MG63 (cell line): ENCODE results near the gene KCNAB3. TPM values are rescaled to one million over a fixed set of nuclear protein-coding genes. Genes with fewer than 3 reads are reported as not detected.

Experiments
- DNase-seq: peaks from one replicate; pipeline ENCODE4 v3.0.0-alpha.2; 2020
- H3K27me3 ChIP-seq: fragments of 250-450 bp; sonication (Bioruptor Pico); 2 replicates; pipeline ENCODE4 v1.5.1; 2020; ENCODE audit warnings: mild to moderate bottlenecking, moderate library complexity
- H3K36me3 ChIP-seq: fragments of 250-450 bp; sonication (Bioruptor Pico); 2 replicates; pipeline ENCODE4 v1.5.1; 2020; ENCODE audit warnings: mild to moderate bottlenecking, moderate library complexity
- H3K4me3 ChIP-seq: fragments of 250-450 bp; sonication (Bioruptor Pico); 2 replicates; pipeline ENCODE4 v1.5.1; 2020; ENCODE audit warnings: mild to moderate bottlenecking, moderate library complexity
- H3K9me3 ChIP-seq: fragments of 250-450 bp; sonication (Bioruptor Pico); 2 replicates; pipeline ENCODE4 v1.5.1; 2020; ENCODE audit warnings: mild to moderate bottlenecking, moderate library complexity
- total RNA-seq: library from RNA; depleted of rRNA; stranded (reverse); fragments of >200 nt; shearing (Covaris generic); gene quantifications from 2 replicates; pipeline ENCODE4 v1.2.3, GENCODE V29; 2014; ENCODE audit warnings: low replicate concordance

KCNAB3 gene
- total RNA-seq, 1 experiment from 2014 or later: not detected

GRCh38 chr17:7947651-7948050, 18.0 kb upstream of the KCNAB3 start:
- Histone ChIP-seq H3K36me3 (peaks cover 57% of the 10 kb centered on the region), H3K4me3 (no peak overlapping the region), H3K27me3 (no peaks in the 10 kb centered on the region), H3K9me3 (no peaks in the 10 kb centered on the region)
- DNase-seq: no peak

- no peak for DNase-seq
- no peaks in the 10 kb centered on the region for H3K9me3 ChIP-seq
- peaks cover 60% of the 10 kb centered on the region for H3K36me3 ChIP-seq
- H3K27me3 ChIP-seq: no peaks in the 10 kb centered on the region
- H3K4me3 ChIP-seq: no peak overlapping the region
Observed at GRCh38 chr17:7946441-7946840, 16.8 kb upstream of the KCNAB3 start.

GRCh38 chr17:7945651-7946050, 16.0 kb upstream of the KCNAB3 start:
- no peak for DNase-seq
- Histone ChIP-seq H3K27me3 (no peaks in the 10 kb centered on the region), H3K9me3 (no peaks in the 10 kb centered on the region), H3K4me3 (no peak overlapping the region), H3K36me3 (peaks cover 66% of the 10 kb centered on the region)

GRCh38 chr17:7944326-7944725, 14.7 kb upstream of the KCNAB3 start:
- Histone ChIP-seq H3K27me3 (no peaks in the 10 kb centered on the region), H3K36me3 (peaks cover 76% of the 10 kb centered on the region), H3K9me3 (no peaks in the 10 kb centered on the region), H3K4me3 (no peak overlapping the region)
- DNase-seq: no peak

GRCh38 chr17:7943291-7943690, 13.6 kb upstream of the KCNAB3 start:
- no peaks in the 10 kb centered on the region for H3K27me3 ChIP-seq

GRCh38 chr17:7940743-7941142, 11.1 kb upstream of the KCNAB3 start:
- DNase-seq: no peak
- peaks cover 70% of the 10 kb centered on the region for H3K36me3 ChIP-seq
- H3K4me3 ChIP-seq: no peak overlapping the region
- H3K27me3 ChIP-seq: no peaks in the 10 kb centered on the region
- H3K9me3 ChIP-seq: no peaks in the 10 kb centered on the region

More at GRCh38 chr17:7943291-7943690, 13.6 kb upstream of the KCNAB3 start:
- Histone ChIP-seq H3K9me3 (no peaks in the 10 kb centered on the region), H3K4me3 (no peak overlapping the region), H3K36me3 (peaks cover 78% of the 10 kb centered on the region)
- no peak for DNase-seq

GRCh38 chr17:7940034-7940433, 10.4 kb upstream of the KCNAB3 start:
- Histone ChIP-seq H3K36me3 (peaks cover 68% of the 10 kb centered on the region), H3K4me3 (no peak overlapping the region), H3K27me3 (no peaks in the 10 kb centered on the region), H3K9me3 (no peaks in the 10 kb centered on the region)
- DNase-seq: no peak

GRCh38 chr17:7935859-7936258, 6.2 kb upstream of the KCNAB3 start:
- Histone ChIP-seq H3K27me3 (no peaks in the 10 kb centered on the region), H3K4me3 (no peak overlapping the region), H3K36me3 (peaks cover 59% of the 10 kb centered on the region), H3K9me3 (no peaks in the 10 kb centered on the region)
- no peak for DNase-seq

- DNase-seq: peak; percentile 57
- Histone ChIP-seq H3K27me3 (no peaks in the 10 kb centered on the region), H3K9me3 (no peaks in the 10 kb centered on the region), H3K36me3 (peaks cover 38% of the 10 kb centered on the region), H3K4me3 (peak overlapping the region; percentile 88)
Observed at GRCh38 chr17:7932949-7933348, 3.3 kb upstream of the KCNAB3 start.

GRCh38 chr17:7932483-7932891, 2.8 kb upstream of the KCNAB3 start:
- Histone ChIP-seq H3K27me3 (no peaks in the 10 kb centered on the region), H3K36me3 (peaks cover 38% of the 10 kb centered on the region), H3K9me3 (no peaks in the 10 kb centered on the region), H3K4me3 (peak overlapping the region; percentile 88)
- DNase-seq: peak; percentile 49

- no peaks in the 10 kb centered on the region for H3K9me3 ChIP-seq
- no peaks in the 10 kb centered on the region for H3K27me3 ChIP-seq
- DNase-seq: peak; percentile 100
- peak within 1 kb of the TSS; percentile 88 for H3K4me3 ChIP-seq
- peaks cover 35% of the 10 kb centered on the region for H3K36me3 ChIP-seq
Observed at GRCh38 chr17:7931709-7932482, 2.2 kb upstream of the KCNAB3 start, which contains the start of the genes CNTROB and TRAPPC1. CNTROB (plus strand) TSS chr17:7932206; CDS start chr17:7933080, 874 bp downstream. TRAPPC1 (minus strand) TSS chr17:7931946; CDS start chr17:7931829, 117 bp downstream.

- DNase-seq: no peak
- H3K9me3 ChIP-seq: no peaks in the 10 kb centered on the region
- peak overlapping the region; percentile 88 for H3K4me3 ChIP-seq
- H3K36me3 ChIP-seq: peaks cover 27% of the 10 kb centered on the region
- H3K27me3 ChIP-seq: no peaks in the 10 kb centered on the region
Observed at GRCh38 chr17:7930841-7931631, 1.4 kb upstream of the KCNAB3 start.

GRCh38 chr17:7927596-7927995, 2.1 kb downstream of the KCNAB3 start:
- Histone ChIP-seq H3K9me3 (no peaks in the 10 kb centered on the region), H3K27me3 (no peaks in the 10 kb centered on the region), H3K4me3 (no peak overlapping the region), H3K36me3 (peaks cover 4% of the 10 kb centered on the region; the same call in 1 of the 2 replicates)
- DNase-seq: no peak

- DNase-seq: no peak
- H3K9me3 ChIP-seq: no peaks in the 10 kb centered on the region
- no peak overlapping the region for H3K4me3 ChIP-seq
- H3K27me3 ChIP-seq: no peaks in the 10 kb centered on the region
- no peaks in the 10 kb centered on the region for H3K36me3 ChIP-seq
Observed at GRCh38 chr17:7922845-7923628, 6.6 kb downstream of the KCNAB3 start.

- H3K9me3 ChIP-seq: no peaks in the 10 kb centered on the region
- no peaks in the 10 kb centered on the region for H3K27me3 ChIP-seq
- no peaks in the 10 kb centered on the region for H3K36me3 ChIP-seq
- H3K4me3 ChIP-seq: no peak overlapping the region
- no peak for DNase-seq
Observed at GRCh38 chr17:7922269-7922844, 7.3 kb downstream of the KCNAB3 start.

- H3K4me3 ChIP-seq: no peak overlapping the region
- H3K27me3 ChIP-seq: no peaks in the 10 kb centered on the region
- peaks cover 5% of the 10 kb centered on the region; the same call in 1 of the 2 replicates for H3K36me3 ChIP-seq
- DNase-seq: peak; percentile 44
- no peaks in the 10 kb centered on the region for H3K9me3 ChIP-seq
Observed at GRCh38 chr17:7916808-7917207, 12.8 kb downstream of the KCNAB3 start.
